Activated naive CD4-positive, alpha-beta T cell treated with Interleukin-2 at 50 U/mL for 16 hours (primary cell): ENCODE data around the gene OSCP1.
"Not testable (repeated sequence)": the region's sequence is repeated elsewhere in the genome, so short reads cannot be mapped to it uniquely, and the experiment has no call there.

Experiments
- DNase-seq: peaks from one replicate; pipeline ENCODE4 v3.0.0-alpha.2; 2020

OSCP1 gene, protein sequence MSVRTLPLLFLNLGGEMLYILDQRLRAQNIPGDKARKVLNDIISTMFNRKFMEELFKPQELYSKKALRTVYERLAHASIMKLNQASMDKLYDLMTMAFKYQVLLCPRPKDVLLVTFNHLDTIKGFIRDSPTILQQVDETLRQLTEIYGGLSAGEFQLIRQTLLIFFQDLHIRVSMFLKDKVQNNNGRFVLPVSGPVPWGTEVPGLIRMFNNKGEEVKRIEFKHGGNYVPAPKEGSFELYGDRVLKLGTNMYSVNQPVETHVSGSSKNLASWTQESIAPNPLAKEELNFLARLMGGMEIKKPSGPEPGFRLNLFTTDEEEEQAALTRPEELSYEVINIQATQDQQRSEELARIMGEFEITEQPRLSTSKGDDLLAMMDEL

DNA sequence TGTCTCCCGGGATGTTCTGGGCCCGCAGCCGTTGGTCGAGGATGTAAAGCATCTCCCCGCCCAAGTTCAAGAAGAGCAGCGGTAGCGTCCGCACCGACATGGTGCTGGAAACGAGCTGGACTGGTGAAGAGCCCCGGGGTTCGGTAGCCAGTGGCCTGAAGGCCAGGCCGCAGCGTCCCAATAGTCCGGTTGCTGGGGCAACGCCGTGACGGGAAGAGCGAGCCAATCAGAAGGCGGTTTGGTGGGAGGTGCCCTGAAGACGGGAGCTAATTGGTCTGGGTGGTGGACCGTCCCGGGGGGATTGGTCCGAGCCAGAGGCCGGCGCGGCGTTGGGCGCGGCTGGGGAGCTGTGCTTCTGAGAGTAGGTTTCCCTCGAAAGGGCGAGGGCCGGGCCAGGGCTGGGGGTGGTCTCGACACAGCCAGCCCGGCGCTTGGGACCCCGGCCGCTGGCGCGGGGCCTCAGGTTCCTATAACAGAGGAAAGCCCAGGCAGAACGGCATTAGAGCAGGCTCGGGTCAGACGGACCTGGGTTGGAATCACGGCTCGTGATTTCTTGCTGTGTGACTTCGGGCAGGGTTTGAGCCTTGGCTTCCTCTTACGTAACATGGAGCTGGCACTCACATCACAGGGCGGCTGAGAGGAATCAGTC is at the start of gene OSCP1:
Gene OSCP1, minus strand, starts transcription at position 182 of the 649 bp plus-strand sequence. Its CDS starts 82 bp downstream, at position 100.
- DNase-seq = peak; percentile 86

DNA sequence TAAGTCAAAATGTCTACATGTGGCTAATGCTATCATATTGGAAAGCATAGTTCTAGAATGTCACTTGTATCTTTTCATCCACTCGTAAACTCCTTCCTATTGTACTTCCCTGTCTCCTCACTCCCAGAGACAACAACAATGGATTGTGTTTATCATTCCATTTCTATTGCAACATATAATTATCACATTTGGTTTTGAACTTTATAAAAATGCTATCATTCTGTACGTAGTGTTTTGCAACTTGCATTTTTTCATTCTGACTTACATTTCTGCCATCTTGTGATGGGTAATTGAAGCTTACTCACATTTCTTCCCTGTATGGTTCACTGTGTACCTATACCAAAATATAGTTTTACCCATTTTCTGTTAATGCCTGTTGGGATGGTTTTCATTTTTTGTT is 47.0 kb upstream of the OSCP1 start:
- no peak for DNase-seq

DNA sequence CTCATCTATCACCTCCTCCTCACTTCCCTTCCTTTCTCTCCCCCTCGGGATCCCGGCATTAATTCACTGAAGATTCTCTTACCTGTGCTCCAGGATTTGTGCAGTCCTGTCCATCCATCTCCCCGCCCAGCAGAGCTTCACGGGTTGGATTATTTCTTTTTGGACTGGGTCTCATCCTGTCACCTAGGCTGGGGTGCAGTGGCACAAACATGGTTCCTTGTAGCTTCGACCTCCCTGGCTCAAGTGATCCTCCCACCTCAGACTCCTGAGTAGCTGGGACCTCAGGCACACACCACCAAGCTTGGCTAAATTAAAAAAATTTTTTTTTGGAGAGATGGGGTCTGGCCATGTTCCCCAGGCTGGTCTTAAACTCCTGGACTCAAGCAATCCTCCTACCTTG is 44.7 kb upstream of the OSCP1 start:
- DNase-seq = no peak

DNA sequence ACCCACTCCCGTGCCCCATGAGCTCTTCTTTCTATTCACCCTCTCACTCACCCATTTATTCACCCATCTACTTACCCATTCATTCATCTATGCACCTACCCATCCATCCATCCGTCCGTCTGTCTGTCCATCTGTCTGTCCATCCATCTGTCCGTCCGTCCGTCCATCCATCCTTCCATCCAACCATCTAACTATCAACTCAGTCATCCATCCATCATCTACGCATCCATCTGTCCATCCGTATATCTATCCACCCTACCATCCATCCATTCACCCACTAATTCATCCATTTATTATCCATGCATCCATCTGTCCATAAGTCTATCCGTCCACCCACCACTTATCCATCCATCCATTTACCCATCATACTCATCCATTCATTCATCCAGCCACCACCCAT is 43.3 kb upstream of the OSCP1 start:
- no peak for DNase-seq

DNA sequence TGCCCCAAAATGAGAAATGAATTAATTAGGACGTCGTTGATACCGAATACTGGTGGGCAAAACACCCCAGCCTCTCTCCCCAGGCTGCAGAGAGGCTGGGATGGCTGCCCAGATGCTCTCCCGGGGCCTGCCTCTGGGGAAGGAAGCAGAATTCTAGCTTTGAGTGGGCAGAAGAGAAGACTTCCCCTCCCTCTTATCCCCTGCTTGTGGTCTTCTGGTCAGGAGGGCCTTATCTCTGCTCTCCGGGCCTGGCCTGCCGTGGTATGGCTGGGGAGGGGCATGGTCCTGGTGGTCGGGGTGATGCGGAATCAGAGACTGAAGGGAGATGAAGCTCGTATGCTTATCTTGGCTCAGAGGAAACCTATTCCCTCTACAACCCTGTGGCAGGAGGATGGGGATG is 42.2 kb upstream of the OSCP1 start:
- no peak for DNase-seq

DNA sequence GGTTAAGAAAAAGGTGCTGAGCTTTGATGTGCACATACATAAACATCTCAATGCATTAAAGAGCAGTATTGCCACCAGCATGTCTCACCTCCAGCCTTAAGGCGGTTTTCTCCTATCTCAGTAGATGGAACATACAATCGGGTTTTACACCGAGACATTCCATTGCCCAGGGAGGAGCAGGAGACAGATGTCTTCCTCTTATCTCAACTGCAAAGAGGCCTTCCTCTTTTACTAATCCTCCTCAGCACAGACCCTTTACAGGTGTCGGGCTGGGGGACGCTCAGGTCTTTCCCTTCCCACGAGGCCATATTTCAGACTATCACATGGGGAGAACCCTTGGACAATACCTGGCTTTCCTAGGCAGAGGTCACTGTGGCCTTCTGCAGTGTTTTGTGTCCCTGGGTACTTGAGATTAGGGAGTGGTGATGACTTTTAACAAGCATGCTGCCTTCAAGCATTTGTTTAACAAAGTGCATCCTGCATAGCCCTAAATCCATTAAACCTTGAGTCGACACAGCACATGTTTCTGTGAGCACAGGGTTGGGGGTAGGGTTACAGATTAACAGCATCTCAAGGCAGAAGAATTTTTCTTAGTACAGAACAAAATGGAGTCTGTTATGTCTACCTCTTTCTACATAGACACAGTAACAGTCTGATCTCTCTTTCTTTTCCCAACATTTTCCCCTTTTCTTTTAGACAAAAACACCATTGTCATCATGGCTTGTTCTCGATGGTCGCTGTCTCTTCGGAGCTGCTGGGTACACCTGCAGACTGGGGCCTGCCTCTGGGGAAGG is 39.2 kb upstream of the OSCP1 start:
- DNase-seq = not testable (repeated sequence)

DNA sequence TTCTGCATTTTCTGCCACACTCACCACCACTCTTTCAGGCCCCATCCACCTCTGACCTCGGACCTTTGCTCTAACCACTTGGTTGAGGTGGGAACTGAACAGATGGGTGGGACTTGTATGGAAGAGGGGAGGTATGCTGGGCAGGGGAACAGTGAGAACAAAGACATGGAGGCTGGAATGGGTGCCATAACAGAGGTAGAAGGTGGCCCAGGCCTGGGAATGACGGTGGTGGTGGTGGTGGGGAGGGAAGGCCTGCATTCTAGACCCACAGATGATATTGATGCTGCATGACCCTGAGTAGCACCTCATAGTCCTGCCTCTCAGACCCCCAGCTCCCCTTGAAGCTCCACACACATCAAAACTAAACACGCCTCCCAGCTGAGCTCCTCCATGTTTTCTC is 37.7 kb upstream of the OSCP1 start:
- no peak for DNase-seq

DNA sequence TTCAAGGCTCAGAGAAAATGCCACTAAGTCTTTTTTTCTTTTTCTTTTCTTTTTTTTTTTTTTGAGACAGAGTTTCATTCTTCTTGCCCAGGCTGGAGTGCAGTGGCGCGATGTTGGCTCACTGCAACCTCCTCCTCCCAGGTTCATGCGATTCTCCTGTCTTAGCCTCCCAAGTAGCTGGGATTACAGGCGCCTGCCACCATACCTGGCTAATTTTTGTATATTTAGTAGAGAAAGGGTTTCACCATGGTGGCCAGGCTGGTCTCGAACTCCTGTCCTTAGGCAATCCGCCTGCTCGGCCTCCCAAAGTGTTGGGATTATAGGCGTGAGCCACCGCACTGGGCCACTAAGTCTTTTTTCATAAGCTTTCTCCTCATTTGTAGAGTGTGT is 37.1 kb upstream of the OSCP1 start:
- DNase-seq = not testable (repeated sequence)

DNA sequence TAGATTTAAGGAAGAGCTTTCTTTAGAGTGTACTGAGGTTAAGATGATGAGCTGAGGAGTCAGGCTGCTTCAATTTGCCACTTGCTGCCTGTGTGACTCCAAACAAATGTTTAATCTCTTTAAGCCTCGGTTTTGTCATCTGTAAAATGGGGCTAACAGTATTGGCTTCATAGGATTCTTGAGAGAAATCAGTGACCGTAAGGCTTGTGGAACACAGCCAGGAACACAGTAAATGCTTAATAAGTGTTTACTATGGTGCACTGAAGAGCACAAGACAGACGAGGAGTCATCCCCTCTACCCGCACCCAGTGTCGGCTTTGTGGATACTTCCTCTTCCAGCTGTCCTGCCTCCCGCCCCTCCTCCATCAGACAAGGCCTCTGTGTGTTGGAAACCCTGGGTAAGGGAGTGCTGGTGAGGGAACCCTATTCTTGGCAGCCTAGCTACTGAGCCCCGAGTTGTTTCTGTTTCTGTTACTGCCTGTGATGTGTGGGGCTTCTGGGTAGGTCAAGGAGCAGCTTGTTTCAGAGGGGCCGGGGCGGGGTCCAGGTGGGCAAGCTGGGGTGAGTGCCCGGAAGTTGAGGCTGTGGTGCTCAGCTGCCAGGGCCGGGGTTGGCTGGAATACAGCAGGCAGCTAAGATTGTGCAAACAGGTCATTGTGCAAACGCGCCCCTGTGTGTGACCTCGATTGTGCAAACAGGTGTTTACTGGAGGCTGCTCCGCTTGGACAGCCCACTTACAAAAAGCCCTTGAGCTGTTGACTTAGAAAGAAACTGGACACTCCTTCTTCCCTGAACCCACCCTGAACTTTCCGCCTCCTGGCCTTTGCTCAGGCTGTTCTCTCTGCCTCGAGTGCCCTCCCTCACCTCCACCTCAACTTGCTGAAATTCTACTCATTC is 36.4 kb upstream of the OSCP1 start:
- DNase-seq = no peak

DNA sequence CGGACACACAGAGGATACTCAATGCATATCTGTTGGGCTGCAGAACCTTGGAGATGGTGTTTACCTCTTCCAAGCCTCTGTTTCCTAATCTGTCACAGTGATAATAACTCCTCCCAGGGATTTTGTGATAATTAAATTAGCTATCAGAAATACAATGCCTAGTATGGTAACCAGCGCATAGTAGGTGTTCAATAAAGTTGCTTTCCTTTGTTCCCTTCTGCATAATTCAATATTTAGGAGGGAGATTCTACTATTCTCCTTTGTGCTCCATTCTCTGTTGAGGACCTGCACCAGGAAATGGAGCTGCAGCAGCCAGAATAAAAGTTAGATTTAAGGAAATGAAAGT is 35.8 kb upstream of the OSCP1 start:
- no peak for DNase-seq

DNA sequence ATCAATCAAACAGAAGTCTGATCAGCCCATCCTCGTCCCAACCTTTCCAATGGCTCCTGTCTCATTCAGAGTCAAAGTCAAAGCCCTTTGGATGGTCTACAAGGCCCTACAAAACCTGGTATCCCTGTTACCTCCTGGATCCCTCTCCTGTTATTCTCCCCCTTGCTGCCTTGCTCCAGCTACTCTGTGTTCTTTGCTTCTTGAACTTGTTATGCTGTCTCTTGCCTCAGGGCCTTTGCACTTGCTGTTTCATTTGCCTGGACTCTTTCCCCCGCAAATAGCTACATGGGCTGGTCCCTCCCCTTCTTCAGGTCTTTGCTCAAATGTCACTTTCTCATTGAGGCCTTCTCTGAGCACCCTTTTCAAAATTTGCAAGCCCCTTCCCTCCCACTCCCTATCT is 33.8 kb upstream of the OSCP1 start:
- DNase-seq = no peak

DNA sequence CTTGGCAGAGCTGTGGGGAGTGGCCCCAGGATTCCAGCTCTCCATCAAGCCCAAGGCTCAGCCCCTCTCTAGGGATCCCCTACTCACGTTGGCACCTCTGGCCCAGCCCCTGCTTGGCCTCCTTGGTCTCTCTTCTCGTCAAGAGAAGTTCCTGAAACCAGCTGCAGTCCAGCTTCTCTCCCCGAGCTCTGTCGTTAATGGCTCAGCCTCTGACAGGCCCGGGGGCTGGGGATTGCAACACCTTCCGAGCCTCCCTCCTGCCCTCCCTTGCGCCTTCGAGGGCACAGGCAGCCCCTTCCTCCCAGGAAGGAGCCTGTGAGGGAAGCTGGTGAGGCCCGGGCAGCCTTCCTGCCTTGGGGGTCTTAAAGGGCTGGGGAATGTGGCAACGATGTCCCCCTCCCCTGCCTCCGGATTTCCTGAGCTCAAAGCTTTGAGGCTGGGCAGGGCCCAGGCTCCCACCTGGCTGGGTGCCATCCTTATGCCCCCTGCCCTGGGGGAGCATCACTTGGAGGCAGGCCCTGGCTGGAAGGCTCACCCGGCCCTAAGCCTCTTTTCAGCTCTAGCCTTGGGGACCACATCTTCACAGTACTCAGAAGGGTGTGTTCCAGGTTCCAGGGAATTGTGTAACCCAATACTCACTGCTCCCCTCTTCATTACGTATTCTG is 32.6 kb upstream of the OSCP1 start, which contains the start of gene CSF3R:
Gene CSF3R, minus strand, starts transcription at position 190 of the 665 bp plus-strand sequence. CDS start 3,417 bp downstream, outside the sequence.
- no peak for DNase-seq

DNA sequence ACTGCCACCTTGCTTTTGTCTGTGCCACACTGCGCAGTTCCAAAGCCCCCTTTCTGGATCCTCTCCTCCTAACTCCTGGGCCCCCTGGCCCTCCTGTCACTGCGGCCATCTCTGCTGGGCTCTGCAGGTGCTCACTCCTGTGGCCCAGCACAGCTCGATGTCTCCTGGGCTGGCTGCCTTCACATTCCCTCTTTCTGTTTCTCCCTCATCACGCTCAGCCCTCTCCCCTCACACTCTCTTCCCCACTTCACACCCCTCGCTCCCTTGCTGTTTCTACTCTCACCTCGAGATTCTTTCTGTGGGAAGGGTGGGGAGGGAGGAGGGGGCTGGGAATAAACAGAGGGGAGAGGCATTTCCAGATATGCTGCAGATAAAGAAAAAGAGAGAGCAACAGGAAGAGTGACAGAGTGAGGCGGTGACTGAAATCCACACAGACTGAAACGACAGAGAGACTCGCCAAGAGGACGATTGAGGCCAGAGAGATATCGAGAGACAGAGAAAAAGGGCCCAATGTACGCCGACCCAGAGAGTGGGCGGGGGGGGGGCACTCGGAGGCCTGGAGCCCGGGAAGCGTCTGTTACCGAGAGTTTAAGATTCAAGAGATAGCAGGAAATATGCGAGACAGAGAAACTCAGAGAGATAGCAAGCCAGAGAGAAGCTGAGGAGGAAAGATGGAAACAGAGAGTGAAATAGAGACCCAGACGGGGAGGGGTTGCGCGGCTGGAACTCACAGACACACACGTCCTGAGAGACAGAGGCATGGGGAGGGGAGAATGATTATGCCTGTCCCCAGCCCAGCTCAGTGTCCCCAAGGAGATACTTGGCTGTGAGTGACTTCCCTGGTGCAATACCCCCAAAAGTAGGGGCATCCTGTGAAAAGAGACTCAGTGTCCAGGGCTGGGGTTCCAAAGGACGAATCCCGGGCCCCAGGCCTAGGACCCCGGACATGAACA is 31.8 kb upstream of the OSCP1 start:
- DNase-seq = no peak

DNA sequence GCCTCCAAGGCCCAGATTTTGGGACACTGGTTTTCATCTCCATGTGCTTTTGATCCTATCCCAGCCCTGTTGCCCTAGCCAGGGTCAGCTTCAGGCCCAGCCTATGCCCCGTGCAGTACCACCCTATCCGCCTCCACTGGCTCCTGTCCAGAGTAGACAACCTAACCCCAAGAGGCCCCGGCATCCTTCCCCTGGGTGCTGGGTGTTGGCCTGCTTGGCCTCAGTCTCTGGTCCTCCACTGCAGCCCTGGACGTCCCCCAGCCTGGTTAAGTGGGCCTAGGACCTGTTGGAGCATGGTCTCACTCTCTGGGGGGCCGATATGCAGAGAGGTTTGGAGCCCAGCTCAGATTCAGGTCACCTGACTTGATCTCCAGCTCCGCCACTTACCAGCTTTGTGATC is 30.8 kb upstream of the OSCP1 start:
- no peak for DNase-seq

DNA sequence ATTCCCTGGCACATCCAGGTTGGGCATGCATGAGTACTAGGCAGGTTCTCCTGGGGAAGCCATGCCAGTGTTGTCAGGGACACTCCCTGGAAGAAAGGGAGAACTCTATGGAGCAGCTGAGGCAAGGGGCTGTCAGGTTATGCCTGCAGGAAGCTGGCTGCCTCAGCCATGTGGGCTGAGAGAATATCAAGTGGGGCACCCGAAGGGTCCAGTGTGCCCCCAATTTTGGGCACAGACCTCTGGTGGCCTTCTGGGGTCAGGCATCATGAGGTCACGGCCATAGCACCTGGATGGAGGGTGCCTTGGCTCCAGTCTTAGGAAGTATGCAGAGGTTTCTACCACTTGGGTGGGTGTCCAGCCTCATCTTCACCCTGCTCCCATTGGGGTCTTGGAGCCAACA is 29.9 kb upstream of the OSCP1 start:
- no peak for DNase-seq

DNA sequence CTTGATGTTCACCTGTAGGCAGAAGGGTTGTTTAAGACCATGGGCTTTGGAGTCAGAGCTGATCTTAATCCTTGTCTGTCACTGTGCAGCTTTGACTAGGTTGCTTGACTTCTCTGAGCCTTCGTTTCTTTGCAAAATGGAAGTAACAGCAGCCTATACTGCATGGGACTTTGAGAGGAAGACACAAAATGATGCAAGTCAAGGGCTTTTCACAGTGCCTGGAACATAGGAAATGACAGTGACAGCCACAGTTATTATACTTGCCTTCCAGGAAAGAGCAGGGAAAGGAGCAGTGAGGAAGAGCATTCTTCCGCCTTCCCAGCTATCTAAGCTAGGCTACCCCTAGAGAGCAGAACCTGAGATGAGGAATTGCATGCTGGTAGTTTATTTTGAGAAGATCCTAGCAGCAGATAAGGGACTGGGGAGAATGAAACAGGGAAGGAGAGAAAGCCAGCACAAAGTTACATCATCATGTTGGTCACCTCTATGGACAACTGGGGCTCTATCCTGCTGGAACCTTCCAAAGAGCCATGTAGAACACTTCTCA is 29.3 kb upstream of the OSCP1 start:
- DNase-seq = no peak

DNA sequence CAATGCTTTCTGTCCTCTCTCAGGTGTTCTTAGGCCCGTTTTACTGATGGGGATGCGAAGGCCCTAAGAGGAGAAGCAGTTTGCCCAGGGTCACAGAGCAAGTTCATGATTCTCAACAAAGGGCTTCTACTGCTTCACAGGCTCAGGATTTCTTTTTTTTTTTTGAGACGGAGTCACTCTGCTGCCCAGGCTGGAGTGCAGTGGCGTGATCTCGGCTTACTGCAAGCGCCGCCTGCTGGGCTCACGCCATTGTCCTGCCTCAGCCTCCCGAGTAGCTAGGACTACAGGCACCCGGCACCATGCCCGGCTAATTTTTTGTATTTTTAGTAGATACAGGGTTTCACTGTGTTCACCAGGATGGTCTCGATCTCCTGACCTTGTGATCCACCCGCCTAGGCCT is 27.4 kb upstream of the OSCP1 start:
- DNase-seq = not testable (repeated sequence)

DNA sequence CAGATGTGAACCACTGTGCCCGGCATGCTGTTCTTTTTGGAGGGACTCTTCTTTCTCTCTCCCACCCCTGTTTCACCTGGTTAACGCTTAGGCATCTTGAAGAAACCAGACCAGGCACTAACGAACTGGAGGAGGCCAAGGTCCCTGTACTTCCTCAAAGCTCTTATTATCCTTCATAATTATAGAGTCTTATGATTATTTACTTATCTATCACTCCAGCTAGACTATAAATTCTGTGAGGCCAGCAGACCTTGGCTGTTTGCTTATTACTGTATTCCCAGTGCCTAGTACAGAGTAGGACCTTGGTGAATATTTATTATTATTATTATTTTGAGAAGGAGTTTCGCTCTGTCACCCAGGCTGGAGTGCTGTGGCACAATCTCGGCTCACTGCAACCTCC is 26.7 kb upstream of the OSCP1 start:
- no peak for DNase-seq

DNA sequence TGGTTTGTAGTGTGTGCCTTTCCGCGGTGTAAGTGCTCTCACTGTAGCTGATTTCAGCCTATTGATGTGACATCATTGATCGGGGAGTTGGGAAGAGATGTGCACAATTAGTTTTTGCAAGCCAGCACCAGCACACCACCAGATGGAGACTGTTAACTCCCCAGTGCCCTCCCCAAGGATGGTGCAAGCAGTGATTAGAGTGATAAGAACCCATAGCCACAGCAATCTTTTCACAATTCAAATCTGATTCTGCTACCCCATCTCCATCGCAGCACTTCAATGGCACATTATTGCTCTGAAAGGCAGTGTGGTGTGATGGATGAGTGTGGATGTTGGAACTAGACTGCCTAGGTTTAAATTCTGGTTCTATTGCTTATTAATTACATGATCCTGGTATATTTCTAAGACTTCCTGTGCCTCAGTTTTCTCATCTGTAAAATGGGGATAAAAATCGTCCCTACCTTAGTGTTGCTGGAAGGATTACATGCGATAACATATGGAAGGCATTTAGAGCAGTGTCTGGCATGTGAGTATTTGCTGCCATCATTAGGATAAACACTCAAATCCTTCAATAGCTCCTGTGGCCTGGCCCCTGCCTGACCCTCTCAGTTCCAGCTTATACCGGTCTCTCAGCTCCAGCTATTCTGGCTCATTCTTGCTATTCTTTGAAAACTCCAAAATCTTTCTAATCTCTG is 25.8 kb upstream of the OSCP1 start:
- DNase-seq = no peak

DNA sequence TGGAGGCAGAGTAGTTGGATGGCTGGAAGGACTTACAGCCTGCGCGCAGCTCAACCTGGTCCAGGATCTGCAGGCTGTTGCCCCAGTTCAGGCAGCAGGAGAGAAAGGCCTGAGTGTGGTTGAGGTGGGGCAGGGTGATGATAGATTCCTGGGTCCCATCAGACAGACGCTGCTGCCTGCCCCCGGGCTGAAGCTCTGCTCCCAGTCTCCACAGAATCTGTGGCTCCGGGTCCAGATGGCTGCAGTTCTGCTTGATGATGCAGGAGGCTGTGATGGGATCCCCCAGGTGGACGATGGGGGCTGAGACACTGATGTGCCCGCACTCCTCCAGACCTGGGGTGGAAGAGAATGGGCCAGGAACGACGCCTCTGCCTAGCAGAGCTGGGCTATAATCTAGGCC is 25.1 kb upstream of the OSCP1 start:
- no peak for DNase-seq
